ENCODE results near the gene PLEKHA1.

DNA sequence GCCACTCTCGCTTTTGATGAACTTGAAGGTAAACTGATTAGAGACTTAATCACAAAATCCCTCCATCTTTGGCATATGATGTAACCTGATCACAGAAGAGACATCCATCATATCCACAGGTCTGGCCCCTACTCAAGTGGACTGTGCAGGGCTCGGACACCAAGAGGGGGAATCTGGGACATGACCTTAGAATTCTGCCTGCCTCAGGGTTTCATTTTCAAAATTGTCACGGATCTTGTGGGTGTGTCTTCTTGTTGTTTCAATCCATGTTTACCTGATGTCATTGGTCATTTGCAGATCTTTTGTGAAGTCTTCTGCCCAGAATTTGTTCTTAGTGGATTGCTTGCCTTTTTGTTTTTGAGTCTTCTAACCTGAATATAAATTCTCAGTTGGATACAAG is 74.1 kb downstream of the PLEKHA1 start:
- TF ChIP-seq, protein P1, sequence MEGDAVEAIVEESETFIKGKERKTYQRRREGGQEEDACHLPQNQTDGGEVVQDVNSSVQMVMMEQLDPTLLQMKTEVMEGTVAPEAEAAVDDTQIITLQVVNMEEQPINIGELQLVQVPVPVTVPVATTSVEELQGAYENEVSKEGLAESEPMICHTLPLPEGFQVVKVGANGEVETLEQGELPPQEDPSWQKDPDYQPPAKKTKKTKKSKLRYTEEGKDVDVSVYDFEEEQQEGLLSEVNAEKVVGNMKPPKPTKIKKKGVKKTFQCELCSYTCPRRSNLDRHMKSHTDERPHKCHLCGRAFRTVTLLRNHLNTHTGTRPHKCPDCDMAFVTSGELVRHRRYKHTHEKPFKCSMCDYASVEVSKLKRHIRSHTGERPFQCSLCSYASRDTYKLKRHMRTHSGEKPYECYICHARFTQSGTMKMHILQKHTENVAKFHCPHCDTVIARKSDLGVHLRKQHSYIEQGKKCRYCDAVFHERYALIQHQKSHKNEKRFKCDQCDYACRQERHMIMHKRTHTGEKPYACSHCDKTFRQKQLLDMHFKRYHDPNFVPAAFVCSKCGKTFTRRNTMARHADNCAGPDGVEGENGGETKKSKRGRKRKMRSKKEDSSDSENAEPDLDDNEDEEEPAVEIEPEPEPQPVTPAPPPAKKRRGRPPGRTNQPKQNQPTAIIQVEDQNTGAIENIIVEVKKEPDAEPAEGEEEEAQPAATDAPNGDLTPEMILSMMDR (IDR thresholded peaks at IDR 0.05): no peak
- TF ChIP-seq POLR2A (IDR thresholded peaks at IDR 0.05): no peak

Data from adrenal gland (tissue), 5 donors.